GM18873 (cell line): ENCODE results near the gene SLC35G3.
"Not testable (repeated sequence)": the region's sequence is repeated elsewhere in the genome, so short reads cannot be mapped to it uniquely, and the experiment has no call there.

ENCODE experiments used
- ATAC-seq: cut with Tn5 transposase; IDR thresholded peaks from one replicate; pipeline ENCODE4 v1.9.1; 2021; ENCODE audit warnings: mild to moderate bottlenecking, moderate library complexity, moderate number of reproducible peaks; ENCODE audit not compliant: unreplicated experiment, low FRiP score

SLC35G3 gene

DNA sequence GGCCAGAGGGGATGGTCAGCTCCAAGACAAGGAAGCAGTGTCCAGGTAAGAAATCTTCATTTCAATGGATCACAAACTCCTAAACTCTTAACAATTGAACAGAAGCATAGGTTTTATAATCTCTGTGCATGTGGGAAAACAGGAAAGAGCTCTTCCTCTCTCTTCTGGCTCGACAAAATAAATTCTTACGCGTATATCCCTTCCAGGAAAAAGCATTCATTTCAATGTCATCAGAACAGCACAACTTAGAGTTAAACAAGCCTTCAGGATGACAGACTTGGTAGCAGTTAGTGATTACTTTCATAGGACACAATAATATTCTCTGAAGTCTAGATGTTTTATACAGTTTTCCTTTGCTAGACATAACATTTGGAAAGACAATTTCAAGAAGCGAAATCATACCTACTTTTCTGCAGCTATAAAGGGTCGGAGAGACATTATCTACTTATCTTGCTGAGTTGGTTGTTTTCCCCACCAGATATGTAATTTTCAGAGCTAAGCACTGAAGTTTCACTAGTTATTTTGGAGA is 19.3 kb upstream of the SLC35G3 start:
- ATAC-seq = no peak

DNA sequence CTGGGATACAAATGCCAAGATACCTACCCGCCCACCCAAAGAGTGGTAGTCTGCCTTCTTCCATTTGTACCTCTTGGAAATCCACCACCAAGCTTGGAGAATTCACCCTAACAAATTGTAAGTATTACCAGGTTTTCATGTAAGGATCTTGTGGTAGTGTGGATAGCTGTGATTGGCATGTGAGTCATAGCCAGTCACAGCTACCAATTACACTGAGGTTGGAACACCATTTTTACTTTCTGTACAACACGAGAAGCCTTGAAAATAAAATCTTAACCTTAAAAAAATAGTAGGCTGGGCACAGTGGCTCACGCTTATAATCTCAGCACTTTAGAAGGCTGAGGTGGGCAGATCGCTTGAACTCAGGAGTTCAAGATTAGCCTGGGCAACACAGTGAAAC is 18.5 kb upstream of the SLC35G3 start:
- ATAC-seq = no peak

DNA sequence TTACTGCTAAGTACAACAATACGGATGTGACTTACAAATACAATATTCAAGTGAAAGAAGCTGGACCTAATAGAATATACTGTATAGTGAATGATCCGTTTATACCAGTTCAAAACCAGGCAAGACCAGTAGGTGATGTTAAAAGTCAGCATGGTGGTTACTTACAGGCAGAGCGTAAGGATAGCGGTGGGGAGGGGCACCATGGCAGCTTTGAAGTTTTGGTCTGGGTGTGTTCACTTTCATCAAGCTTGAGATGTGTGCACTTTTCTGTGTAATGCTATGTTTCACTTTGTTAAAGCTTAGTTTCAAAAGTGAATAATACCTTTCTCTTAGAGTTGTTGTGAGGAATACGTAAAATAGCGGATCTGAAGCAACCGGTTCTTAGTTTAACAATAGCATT is 16.5 kb upstream of the SLC35G3 start:
- ATAC-seq = no peak

DNA sequence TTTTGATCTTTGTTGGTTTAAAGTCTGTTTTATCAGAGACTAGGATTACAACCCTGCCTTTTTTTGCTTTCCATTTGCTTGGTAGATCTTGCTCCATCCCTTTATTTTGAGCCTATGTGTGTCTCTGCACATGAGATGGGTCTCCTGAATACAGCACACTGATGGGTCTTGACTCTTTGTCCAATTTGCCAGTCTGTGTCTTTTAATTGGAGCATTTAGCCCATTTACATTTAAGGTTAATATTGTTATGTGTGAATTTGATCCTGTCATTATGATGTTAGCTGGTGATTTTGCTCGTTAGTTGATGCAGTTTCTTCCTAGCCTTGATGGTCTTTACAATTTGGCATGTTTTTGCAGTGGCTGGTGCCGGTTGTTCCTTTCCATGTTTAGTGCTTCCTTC is 8.4 kb upstream of the SLC35G3 start:
- ATAC-seq = not testable (repeated sequence)

GRCh38 chr17:35195062-35195461 is 869 bp upstream of the SLC35G3 start:
- not testable (repeated sequence) for ATAC-seq

DNA sequence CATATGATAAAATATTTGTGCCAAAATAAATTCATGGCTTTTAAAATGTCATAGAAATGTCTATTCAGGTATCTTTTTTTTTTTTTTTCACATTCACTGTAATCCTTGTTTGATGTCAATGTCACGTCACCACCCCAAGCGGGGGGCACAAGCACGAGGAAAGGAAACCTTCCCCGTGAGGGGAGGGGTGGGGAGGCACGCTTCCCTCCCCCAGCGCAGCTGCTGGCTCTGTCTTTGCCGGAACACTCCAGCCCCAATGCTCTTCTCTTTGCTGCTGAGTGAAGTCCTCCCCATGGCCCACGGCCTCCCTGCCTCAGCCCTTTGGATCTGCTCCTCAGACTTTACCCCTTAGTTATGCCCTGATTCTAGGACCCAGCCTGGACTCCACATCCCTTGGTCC is 1.5 kb downstream of the SLC35G3 start:
- ATAC-seq = no peak

DNA sequence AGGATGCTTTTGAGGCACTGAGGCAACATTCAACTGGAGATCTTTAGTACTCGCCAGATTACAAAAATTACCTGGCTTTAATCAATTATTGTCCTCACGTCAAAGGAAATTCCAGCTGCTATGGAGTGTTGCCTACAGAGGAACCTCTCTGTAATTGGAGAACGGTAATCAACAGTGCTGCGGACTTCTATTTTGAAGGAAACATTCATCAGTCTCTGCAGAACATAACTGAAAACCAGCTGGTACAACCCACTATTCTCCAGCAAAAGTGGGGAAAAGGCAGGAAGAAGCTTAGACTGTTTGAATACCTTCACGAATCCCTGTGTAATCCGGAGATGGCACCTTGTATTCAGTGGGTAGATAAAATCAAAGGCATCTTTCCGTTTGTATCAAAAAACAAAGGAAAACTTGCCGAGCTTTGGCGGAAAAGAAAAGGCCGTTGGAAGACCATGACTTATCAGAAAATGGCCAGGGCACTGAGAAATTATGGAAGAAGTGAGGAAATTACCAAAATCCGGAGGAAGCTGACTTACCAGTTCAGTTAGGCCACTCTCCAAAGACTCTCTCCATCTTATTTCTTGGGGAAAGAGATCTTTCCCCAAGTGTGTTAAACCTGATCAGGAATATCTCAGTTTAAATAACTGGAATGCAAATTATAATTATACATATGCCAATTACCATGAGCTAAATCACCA is 3.0 kb downstream of the SLC35G3 start:
- ATAC-seq = no peak

GRCh38 chr17:35189291-35189690 is 4.9 kb downstream of the SLC35G3 start:
- ATAC-seq = no peak

DNA sequence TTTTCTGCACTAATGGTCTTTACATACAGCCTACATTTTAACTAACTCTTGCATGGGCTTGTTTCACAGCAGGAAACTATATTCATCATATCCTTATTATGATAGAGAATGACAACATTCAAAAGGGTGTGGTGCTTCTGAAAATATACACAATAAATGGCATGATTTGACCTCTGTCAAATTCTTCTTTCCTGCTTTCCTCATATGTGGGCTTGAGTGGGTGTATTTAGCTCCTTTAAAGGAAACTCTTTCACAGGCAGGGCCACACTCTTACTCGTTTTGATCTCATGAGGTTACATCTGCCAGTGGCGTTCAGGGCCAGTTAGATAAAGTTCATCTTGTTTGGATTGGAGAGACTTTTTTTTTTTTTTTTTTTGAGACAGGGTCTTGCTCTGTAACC is 6.1 kb downstream of the SLC35G3 start:
- ATAC-seq = no peak

- ATAC-seq = no peak
Measured at GRCh38 chr17:35187481-35187880, 6.7 kb downstream of the SLC35G3 start.

GRCh38 chr17:35185849-35186248 is 8.3 kb downstream of the SLC35G3 start:
- no peak for ATAC-seq

GRCh38 chr17:35184274-35184673 is 9.9 kb downstream of the SLC35G3 start:
- no peak for ATAC-seq

- no peak for ATAC-seq
Measured at GRCh38 chr17:35183332-35183731, 10.9 kb downstream of the SLC35G3 start.

GRCh38 chr17:35179379-35179778 is 14.8 kb downstream of the SLC35G3 start:
- ATAC-seq = not testable (repeated sequence)

DNA sequence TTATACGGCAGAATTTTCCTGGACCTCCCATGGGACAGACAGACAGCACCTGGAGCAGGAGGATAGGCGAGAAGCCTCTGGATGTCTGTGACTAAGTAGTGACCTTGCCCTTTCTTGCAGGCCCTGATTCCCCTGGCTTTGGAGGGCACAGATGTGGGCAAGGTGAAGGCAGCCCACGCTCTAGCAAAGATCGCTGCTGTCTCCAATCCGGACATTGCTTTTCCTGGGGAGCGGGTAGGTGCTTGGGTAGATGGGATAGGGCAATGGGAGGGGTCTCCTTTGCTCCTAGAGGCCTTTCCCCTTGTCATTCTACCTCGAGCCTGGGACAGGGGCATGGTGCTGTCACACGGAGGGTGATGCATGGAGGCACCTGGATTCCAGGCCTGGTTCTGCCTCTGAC is 17.3 kb downstream of the SLC35G3 start:
- no peak for ATAC-seq

GRCh38 chr17:35175638-35176415 is 18.4 kb downstream of the SLC35G3 start:
- no peak for ATAC-seq

DNA sequence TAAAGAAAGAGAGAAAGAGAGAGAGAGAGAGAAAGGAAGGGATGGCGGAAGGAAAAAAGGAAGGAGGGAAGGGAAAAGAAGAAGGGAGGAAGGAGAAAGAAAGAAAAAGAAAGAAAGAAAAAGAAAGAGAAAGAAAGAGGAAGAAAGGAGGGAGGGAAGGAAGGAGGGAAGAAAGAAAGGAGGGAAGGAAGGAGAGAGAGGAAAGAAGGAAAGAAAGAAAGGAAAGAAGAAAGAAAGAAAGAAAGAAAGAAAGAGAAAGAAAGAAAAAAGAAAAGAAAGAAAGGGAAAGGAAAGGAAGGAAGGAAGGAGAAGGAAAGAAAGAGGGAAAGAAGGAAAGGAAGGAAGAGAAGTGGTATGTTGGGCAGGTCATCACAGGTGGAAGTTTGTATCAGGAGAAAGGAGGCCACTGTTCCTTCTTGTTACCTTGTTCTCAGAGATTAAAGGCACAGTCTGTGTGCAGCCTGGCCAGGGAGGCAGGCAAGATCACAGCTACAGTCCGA is 19.3 kb downstream of the SLC35G3 start:
- ATAC-seq = no peak

DNA sequence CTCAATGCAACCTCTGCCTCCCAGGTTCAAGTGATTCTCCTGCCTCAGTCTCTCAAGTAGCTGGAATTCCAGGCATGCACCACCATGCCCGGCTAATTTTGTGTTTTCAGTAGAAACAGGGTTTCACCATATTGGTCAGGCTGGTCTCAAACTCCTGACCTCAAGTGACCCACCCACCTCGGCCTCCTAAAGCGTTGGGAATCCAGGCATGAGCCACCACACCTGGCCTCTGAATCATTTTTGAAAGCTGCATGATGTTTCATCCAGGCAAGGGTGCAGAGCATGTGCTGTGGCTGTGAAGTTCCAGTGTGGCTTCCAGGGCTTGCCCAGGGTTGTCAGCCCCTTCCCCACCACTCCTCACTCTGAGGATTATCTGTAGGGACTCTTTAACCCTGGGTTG is 21.9 kb downstream of the SLC35G3 start:
- not testable (repeated sequence) for ATAC-seq

DNA sequence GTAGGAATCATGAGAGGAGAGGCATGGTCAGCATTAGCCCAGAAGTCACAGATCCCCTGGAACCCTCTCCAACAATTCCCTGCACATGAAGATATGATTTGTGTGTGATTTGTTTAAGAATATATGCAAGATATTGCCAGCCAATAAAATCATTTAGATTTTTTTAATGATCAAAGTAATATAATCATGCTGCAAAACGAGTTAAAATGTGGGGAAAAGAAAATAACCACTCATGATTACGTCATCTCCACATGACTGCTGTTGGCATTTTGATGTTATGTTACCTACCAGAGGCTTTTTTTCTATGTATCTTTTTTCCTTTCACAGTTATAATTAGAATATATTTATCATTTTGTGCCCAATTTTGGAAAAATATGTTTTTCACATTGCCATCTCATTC is 22.4 kb downstream of the SLC35G3 start:
- ATAC-seq = no peak

DNA sequence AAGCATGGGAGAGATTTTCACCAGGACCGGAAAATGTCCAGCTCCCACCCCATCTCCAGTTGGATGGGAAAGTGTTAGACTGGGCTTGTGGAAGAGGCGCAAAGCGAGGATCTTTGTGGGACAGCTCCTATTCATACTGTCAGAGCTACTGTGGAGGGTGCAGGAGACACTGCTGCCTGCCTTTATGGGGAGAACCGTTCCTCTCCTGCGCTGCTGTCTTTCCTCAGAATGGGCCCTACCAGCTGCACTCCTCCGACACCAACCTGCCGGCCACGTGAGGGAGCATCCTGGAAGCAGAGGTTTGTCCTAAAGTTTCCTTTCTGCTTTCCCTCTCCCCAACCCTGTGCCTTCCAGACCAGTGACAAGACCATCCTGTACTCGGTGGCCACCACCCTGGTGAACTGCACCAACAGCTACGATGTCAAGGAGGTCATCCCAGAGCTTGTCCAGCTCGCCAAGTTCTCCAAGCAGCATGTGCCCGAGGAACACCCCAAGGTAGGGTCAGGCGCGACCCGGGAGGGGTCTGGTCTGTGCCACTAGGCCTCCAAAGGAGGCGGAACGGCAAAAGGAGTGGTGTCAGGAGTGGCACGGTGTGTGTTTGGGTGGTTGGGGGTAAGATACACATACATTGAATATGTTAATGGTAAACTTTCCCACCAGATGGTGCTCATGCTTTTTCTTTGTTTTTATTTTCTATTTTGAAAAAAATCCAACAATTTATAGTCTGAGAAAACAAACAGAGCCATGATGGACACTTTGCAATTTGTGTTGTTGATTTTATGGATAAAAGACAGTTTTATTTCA is 23.0 kb downstream of the SLC35G3 start:
- no peak for ATAC-seq

- ATAC-seq = no peak
Measured at GRCh38 chr17:35169835-35170363, 24.3 kb downstream of the SLC35G3 start.
